OCI-LY1 (cell line): ENCODE data around the gene BMP8A.
"Not testable (repeated sequence)": the region's sequence is repeated elsewhere in the genome, so short reads cannot be mapped to it uniquely, and the experiment has no call there.

Experiments
- EZH2 ChIP-seq: fragments of 200-600 bp; sonication (generic), shearing (Covaris generic); IDR thresholded peaks from 2 replicates; pipeline ENCODE4 v1.8.0; 2017; ENCODE audit warnings: borderline replicate concordance, mixed run types, mild to moderate bottlenecking, antibody characterized with exemption, low read length, moderate library complexity, mixed read lengths
- TF ChIP-seq, protein P1 (sequence below): fragments of 200-600 bp; sonication (generic), shearing (Covaris generic); IDR thresholded peaks from 2 replicates; pipeline ENCODE4 v1.5.1; 2017; ENCODE audit warnings: mild to moderate bottlenecking, antibody characterized with exemption, low read length, moderate library complexity, mixed read lengths

DNA sequence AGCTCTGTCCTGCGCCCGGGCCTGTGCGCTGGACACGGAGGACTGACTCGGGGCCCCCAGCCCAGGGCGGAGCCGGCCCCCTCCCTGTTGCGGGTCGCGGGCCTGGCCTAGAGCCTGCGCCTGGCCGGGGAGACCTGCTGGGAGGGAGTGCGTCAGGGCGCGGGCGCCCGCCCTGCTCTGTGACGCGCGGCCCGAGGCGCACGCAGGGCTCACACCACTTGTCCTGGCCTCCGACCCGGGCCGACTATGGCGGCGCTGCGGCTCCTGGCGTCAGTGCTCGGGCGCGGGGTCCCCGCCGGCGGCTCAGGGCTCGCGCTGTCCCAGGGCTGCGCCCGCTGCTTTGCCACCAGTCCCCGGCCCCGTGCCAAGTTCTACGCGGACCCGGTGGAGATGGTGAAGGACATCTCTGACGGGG lies 23.3 kb downstream of the BMP8A start:
- TF ChIP-seq, protein P1, sequence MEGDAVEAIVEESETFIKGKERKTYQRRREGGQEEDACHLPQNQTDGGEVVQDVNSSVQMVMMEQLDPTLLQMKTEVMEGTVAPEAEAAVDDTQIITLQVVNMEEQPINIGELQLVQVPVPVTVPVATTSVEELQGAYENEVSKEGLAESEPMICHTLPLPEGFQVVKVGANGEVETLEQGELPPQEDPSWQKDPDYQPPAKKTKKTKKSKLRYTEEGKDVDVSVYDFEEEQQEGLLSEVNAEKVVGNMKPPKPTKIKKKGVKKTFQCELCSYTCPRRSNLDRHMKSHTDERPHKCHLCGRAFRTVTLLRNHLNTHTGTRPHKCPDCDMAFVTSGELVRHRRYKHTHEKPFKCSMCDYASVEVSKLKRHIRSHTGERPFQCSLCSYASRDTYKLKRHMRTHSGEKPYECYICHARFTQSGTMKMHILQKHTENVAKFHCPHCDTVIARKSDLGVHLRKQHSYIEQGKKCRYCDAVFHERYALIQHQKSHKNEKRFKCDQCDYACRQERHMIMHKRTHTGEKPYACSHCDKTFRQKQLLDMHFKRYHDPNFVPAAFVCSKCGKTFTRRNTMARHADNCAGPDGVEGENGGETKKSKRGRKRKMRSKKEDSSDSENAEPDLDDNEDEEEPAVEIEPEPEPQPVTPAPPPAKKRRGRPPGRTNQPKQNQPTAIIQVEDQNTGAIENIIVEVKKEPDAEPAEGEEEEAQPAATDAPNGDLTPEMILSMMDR = not testable (repeated sequence)
- TF ChIP-seq EZH2 = not testable (repeated sequence)
